Muscle layer of colon (tissue), 2 donors: ENCODE measurements around the gene MPRIP.
"Not testable (repeated sequence)": the region's sequence is repeated elsewhere in the genome, so short reads cannot be mapped to it uniquely, and the experiment has no call there.

Experiments
- H3K27ac ChIP-seq: one replicate; pipeline ENCODE4 v1.7.0; 2013; ENCODE audit warnings: low read depth, mild to moderate bottlenecking, low read length, moderate library complexity
- H3K27me3 ChIP-seq, 2 donors: one replicate each; pipeline ENCODE4 v1.7.0; 2013; ENCODE audit warnings: low read length in 2 of 2, mild to moderate bottlenecking in 2 of 2; ENCODE audit not compliant: insufficient read depth in 2 of 2, control insufficient read depth in 1 of 2
- H3K36me3 ChIP-seq: one replicate; pipeline ENCODE4 v1.7.0; 2013; ENCODE audit warnings: mild to moderate bottlenecking, low read length; ENCODE audit not compliant: insufficient read depth
- H3K4me1 ChIP-seq: one replicate; pipeline ENCODE4 v1.7.0; 2013; ENCODE audit warnings: mild to moderate bottlenecking, low read length; ENCODE audit not compliant: insufficient read depth
- H3K4me3 ChIP-seq, 2 donors: one replicate each; pipeline ENCODE4 v1.7.0; 2013; ENCODE audit warnings: low read length in 2 of 2, low read depth in 1 of 2, mild to moderate bottlenecking in 1 of 2, moderate library complexity in 1 of 2
- H3K9ac ChIP-seq: one replicate; pipeline ENCODE4 v1.7.0; 2013; ENCODE audit warnings: low read length
- H3K9me3 ChIP-seq: one replicate; pipeline ENCODE4 v1.7.0; 2013; ENCODE audit warnings: mild to moderate bottlenecking, low read length
- donor health status: abdominal sarcoma.
- donor health status: Adenocarcinoma of cecum.

MPRIP gene

DNA sequence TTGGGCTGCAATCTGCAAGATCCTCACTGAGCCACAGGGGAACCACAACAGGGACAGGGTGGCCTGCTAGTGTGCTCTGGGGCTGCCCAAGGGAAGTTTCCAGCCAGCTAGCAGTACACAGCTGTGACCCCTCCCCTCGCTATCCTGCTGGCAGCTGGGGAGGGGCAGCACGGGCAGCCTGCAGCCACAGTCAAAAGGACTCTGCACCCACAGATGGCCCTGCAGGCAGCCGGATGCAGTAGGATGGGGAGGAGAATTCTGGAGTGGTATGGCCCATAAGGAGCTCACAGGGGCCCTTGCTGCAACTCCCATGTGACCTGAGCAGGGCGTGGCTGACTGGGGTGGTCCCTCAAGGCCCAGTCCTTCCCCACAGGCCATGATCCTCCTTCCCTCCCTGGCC lies 89.6 kb downstream of the MPRIP start:
- Histone ChIP-seq H3K27me3 (no peaks in the 10 kb centered on the region), H3K36me3 (peaks cover 62% of the 10 kb centered on the region), H3K27ac (no peak overlapping the region), H3K4me3 (no peak overlapping the region), H3K9me3 (no peaks in the 10 kb centered on the region), H3K4me1 (no peaks in the 10 kb centered on the region), H3K9ac (no peak overlapping the region)

DNA sequence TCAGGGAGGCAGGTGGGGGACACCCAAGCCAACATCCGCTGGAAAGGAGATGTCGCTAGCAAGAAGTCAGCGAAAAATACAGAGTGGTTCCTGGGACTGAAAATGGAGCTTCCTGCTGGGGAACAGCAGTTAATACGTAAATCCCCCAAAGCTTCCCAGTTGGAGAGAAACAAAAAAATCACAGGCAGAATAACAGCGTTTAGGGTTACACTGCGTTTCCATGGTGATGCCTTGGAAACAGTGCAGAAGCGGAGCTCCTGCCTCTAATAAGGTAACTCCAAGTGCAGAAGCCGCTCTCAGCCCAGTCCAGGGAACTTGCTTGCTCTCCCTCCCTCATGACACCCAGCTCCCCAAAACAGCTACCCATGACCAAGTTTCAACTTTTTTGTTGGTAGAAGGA lies 90.5 kb downstream of the MPRIP start:
- Histone ChIP-seq H3K27ac (no peak overlapping the region), H3K36me3 (peaks cover 57% of the 10 kb centered on the region), H3K4me1 (no peaks in the 10 kb centered on the region), H3K9me3 (no peaks in the 10 kb centered on the region), H3K9ac (no peak overlapping the region), H3K4me3 (no peak overlapping the region), H3K27me3 (no peaks in the 10 kb centered on the region)

DNA sequence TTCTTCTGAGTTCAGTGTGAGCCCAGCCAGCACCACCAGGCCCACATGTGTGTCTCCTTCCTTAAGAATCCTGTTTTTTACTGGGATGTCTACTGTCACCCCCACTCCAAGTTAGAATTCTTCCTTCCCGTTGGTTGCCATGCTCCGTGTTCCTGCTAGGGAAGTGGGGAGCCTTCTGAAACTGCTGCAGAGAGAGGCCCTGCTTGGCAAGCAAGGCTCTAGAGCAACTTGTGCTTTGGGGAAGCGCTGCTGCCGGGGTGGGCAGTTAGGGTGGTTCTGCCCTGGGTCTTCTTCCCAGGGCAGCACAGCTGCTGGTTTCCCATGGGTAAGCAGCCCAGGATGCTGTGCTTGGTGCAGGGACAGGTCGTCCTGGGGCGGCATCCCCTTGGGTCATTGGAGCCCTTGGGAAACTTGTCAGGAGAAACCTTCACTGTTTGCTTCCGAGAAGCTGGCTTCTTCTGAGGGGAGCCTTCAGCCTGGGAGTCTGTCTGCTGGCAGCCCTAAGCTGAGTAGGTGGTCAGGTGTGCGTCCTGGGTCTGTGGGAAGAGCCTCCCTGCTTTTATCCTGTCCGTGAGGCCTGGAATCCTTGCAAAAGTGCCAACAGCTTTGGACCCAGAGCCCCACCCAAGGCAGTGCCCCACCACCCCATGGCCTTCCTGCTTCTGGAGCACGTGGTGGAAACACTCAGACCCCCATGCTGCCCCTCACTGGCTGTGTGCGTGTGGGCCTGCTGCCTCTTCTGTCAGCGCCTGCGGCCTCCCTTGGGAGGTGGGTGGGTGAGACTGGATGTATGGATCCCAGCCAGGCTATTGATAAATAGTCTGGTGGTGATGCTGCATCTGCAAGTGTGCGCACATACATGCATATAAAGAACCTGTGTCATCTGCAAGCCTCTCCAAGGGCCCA lies 92.0 kb downstream of the MPRIP start:
- no peak overlapping the region for H3K27ac ChIP-seq
- no peaks in the 10 kb centered on the region for H3K9me3 ChIP-seq
- H3K4me1 ChIP-seq: no peaks in the 10 kb centered on the region
- H3K27me3 ChIP-seq: no peaks in the 10 kb centered on the region
- H3K4me3 ChIP-seq: no peak overlapping the region
- H3K36me3 ChIP-seq: peaks cover 67% of the 10 kb centered on the region
- H3K9ac ChIP-seq: no peak overlapping the region

DNA sequence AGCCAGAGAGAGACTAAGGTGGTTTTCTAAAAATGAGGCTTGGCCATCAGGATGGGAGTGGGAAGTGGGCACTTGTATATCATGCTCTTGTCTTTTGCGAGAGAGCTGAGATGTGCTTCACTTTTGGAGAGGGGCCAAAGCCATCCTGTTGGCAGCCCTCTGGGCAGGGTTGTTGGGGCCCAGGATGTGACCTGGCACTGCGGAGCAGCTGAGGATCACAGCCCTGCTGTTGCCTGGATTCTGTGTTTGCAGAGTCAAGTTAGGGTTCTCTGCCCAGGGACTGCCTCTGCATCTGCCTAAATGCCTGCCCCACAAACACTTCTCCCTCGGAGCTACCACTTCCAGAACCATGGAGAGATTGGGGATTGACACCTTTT lies 92.7 kb downstream of the MPRIP start:
- no peaks in the 10 kb centered on the region for H3K9me3 ChIP-seq
- peaks cover 67% of the 10 kb centered on the region for H3K36me3 ChIP-seq
- no peak overlapping the region for H3K4me3 ChIP-seq
- H3K9ac ChIP-seq: no peak overlapping the region
- H3K27me3 ChIP-seq: no peaks in the 10 kb centered on the region
- H3K27ac ChIP-seq: no peak overlapping the region
- no peaks in the 10 kb centered on the region for H3K4me1 ChIP-seq

DNA sequence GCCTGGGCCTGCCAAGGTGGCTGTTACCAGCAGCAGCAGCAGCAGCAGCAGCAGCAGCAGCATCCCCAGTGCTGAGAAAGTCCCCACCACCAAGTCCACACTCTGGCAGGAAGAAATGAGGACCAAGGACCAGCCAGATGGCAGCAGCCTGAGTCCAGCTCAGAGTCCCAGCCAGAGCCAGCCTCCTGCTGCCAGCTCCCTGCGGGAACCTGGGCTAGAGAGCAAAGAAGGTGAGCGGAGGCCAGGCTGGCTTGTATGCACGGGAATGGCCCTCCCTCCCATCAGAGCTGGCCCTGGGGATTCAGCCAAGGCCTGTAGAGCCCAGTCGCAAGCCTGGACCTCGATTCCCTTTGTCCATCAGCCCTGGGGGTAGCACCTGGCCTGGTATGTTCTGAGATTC lies 94.0 kb downstream of the MPRIP start:
- H3K4me1 ChIP-seq, H3K4me3 ChIP-seq, H3K9ac ChIP-seq, H3K27me3 ChIP-seq, H3K27ac ChIP-seq, H3K9me3 ChIP-seq: not testable (repeated sequence)
- peaks cover 70% of the 10 kb centered on the region for H3K36me3 ChIP-seq

DNA sequence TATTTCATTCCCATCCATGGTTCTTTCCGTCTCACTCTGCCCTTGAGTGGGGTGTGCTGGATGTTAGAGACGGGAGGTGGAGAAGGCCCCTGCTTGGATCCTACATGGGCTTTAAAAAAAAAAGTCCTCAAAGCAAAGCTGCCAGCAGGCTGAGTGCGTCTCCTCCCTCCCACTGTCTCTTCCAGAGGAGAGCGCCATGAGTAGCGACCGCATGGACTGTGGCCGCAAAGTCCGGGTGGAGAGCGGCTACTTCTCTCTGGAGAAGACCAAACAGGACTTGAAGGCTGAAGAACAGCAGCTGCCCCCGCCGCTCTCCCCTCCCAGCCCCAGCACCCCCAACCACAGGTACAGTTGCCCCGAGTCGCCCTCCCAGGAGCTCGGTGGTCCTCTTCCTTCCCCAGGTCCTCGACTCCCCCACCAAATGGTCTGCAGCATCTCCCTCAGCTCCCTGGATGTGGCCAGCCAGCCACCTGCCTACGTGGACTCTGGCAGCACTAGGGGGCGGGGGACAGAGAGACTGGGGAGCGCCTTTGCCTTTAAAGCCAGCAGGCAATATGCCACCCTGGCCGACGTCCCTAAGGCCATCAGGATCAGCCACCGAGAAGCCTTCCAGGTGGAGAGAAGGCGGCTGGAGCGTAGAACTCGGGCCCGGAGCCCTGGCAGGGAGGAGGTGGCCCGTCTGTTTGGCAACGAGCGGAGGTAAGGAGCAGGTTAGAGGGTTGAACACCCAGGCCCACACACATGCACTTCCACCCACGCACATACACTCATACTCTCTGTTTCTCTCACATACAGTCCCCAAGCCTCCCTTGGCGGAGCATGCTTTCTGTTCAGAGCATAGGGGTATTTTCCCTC lies 95.7 kb downstream of the MPRIP start:
- H3K36me3 ChIP-seq: peaks cover 57% of the 10 kb centered on the region
- no peak overlapping the region for H3K4me3 ChIP-seq
- H3K27ac ChIP-seq: no peak overlapping the region
- H3K9me3 ChIP-seq: no peaks in the 10 kb centered on the region
- peaks cover 9% of the 10 kb centered on the region for H3K4me1 ChIP-seq
- H3K9ac ChIP-seq: no peak overlapping the region
- H3K27me3 ChIP-seq: no peaks in the 10 kb centered on the region

DNA sequence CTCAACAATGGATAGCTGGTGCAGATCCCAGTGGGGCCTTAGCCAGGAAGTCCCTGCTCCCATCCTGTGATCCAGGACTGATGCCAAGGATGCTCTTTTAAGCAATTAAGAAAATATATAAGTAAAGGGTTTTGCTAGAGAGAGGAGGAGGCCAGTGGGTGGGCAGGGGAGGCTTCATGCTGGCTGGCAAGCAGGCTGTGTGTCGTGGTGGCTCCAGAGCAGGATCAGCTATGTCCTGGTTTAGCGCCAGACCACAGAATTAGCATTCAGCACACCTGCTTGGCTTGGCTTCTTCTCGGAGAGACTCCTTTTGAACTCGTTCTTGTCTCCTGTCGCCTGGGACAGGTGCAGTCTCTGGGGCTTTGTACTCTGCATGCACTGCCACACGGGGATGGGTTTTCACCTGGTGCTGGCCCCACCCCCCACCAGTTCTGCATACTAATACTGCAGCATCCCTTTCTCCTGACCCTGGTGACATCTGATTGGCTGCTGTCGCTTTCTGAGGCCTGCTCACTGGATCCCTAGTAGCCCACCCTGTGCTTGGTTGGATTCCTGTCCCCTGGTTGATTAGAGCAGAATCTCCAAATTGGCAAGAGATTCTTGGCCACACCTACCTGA lies 97.8 kb downstream of the MPRIP start:
- Histone ChIP-seq H3K4me1 (peaks cover 9% of the 10 kb centered on the region), H3K9ac (no peak overlapping the region), H3K4me3 (no peak overlapping the region), H3K27ac (no peak overlapping the region), H3K27me3 (no peaks in the 10 kb centered on the region), H3K36me3 (peaks cover 65% of the 10 kb centered on the region), H3K9me3 (no peaks in the 10 kb centered on the region)

DNA sequence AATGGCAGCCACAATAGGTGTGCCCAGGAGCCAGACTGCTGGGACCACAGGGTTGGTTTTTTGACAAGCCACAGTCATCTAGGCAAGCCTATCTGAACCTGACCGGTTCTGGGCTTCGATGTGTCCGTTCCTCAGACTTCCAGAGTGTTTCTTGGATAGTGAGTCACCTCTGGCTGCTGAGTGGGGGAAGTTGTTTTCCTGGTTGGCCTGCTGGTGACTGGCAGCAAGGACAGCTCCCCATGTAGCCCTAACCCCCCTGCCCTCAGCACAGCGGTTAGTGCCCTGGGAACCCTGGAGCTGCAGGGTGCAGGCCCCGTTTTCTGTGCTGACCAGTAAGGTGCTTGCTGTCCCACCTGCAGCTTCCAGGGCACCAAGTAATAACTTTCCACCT lies 98.3 kb downstream of the MPRIP start:
- Histone ChIP-seq H3K9ac (no peak overlapping the region), H3K27ac (no peak overlapping the region)

DNA sequence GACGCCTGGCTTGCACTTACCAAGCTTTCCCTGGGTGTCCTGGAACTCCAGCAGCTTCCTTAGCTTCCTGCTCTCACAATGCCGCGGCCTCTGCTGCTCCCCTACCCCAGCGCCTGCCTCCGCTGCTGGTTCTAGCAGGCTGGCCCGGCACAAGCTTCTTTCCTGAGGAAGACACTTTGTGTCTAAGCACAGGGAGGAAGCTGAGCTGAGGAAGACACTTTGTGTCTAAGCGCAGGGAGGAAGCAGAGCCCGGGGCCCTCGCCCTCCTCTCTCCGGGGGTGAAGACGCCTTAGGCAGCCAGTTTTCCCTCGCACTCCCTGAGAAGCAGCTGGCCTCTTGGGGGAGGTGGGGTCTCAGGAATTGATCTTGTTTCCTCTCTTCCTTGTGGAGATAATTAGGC lies 99.0 kb downstream of the MPRIP start:
- Histone ChIP-seq H3K4me3 (no peak overlapping the region), H3K9me3 (no peaks in the 10 kb centered on the region), H3K36me3 (peaks cover 74% of the 10 kb centered on the region), H3K4me1 (peaks cover 9% of the 10 kb centered on the region), H3K9ac (no peak overlapping the region), H3K27ac (no peak overlapping the region), H3K27me3 (no peaks in the 10 kb centered on the region)

More for the DNA sequence above, 98.3 kb downstream of the MPRIP start:
- Histone ChIP-seq H3K27me3 (no peaks in the 10 kb centered on the region), H3K9me3 (no peaks in the 10 kb centered on the region), H3K4me3 (no peak overlapping the region), H3K4me1 (peaks cover 9% of the 10 kb centered on the region), H3K36me3 (peaks cover 68% of the 10 kb centered on the region)

DNA sequence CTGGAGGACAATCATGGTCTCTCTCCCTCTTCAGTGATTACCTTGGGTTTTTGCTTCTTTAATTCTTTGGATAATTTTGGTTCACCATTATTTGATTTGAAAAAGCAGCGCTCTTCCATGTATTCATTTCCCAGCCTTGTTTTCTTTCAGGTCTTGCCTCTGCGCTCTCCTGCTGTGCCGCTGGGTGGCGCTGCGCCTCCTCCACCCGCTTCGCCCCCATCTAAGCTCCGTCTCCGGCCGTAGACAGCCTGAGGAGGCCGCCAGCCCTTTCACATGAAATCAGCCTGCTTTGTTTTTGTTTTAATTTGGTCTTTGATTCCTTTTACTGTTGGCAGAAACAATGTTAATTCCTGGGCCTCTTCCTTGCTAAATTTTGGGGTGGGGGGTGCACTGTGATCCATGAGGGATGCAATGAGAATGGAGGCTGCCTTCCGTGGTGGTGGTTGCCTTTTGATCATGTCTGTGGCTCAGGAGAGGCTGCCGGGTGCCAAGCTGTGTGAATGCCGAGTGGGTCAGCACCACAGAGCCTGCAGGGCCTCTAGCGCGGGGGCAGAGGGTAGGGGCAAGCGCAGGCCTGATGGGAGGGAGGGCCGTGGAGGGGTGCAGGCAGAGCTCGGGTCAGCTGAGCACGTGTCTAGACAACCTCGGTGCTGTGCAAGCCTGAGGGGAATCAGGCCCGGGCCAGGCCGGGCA lies 99.7 kb downstream of the MPRIP start:
- H3K4me1 ChIP-seq: peaks cover 9% of the 10 kb centered on the region
- no peak overlapping the region for H3K4me3 ChIP-seq
- H3K9ac ChIP-seq: no peak overlapping the region
- no peaks in the 10 kb centered on the region for H3K9me3 ChIP-seq
- H3K27me3 ChIP-seq: no peaks in the 10 kb centered on the region
- peak overlapping the region; percentile 12 for H3K27ac ChIP-seq
- H3K36me3 ChIP-seq: peaks cover 74% of the 10 kb centered on the region

DNA sequence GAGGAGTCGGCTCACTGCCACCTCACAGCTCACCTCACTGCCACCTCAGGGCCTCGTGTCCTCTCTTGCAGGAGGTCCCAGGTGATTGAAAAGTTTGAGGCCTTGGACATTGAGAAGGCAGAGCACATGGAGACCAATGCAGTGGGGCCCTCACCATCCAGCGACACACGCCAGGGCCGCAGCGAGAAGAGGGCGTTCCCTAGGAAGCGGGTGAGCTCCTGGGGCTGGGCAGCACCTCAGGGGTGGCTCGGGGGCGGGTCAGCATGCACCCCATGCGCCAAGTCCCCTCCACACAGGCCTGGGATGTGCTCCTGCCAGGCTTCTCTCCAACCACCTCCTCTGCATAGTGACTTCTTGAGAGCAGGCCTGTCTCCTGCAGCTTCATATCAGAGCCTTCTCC lies 100.3 kb downstream of the MPRIP start:
- no peak overlapping the region for H3K9ac ChIP-seq
- peaks cover 9% of the 10 kb centered on the region for H3K4me1 ChIP-seq
- no peaks in the 10 kb centered on the region for H3K9me3 ChIP-seq
- H3K27me3 ChIP-seq: no peaks in the 10 kb centered on the region
- H3K36me3 ChIP-seq: peaks cover 79% of the 10 kb centered on the region
- no peak overlapping the region for H3K4me3 ChIP-seq
- no peak overlapping the region for H3K27ac ChIP-seq
